Measurements from ENCODE around the gene TMEM52. TPM values are rescaled to one million over a fixed set of nuclear protein-coding genes. Genes with fewer than 3 reads are reported as not detected.

TMEM52 gene
- total RNA-seq, 3 donors from 2014 or later (not counting 1 experiment from before 2014, with no cell fraction given) = 0.41 TPM; not detected in 2

DNA sequence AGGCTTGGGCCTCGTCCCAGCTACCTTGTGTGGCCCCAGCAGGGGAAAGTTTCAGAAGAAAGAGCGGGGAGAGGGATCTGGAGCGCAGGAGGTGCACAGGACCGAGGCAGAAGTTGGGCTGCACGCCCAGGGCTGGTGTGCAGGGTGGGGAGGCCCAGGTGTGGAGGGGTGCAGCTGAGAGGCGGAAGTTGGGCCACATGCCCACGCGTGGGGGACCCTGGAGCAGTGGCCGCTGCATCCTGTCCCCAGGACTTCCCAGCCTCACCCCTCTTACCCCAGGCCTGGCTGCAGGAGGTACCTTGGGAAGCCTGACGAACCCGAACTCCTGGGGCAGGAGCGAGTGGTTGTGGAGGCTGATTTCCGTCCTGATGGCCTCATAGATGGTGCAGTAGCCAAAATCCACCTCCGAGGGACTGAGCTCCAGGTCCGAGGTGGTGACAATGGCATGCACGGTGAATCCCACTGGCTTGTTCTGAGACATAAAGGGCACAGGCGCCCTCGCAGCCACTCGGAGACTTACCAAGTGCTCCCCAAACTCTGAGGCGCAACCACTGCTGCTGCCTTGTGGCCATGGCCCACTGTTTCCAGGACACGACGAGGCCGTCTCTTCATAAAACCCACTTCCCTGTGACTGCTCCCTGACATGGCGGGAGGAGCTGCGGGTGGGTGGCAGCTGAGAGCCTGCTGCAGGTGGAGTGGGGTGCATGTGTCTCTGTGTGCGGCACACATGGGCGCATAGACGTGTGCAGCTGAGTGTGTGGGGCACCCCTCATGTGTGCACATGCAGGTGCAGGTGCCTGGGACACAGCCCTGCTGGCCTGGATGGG is 20.4 kb upstream of the TMEM52 start:
- Histone ChIP-seq H3K4me1 (ENCODE audit: control insufficient read depth, insufficient read depth, low read length) (peaks cover 10% of the 10 kb centered on the region), H3K27me3 (ENCODE audit: control insufficient read depth, insufficient read depth, low read length) (peaks cover 2% of the 10 kb centered on the region), H3K4me3 (ENCODE audit: low read length) (no peak overlapping the region), H3K36me3 (ENCODE audit: control insufficient read depth, insufficient read depth, low read length) (no peaks in the 10 kb centered on the region), H3K9me3 (ENCODE audit: control insufficient read depth, insufficient read depth, low read length) (no peaks in the 10 kb centered on the region), H3K27ac (ENCODE audit: low read length) (no peak overlapping the region)
- ATAC-seq (peak in 1 of 3 donors; percentile 3), DNase-seq (no peak)
- Mint-ChIP-seq H3K36me3 (no peaks in the 10 kb centered on the region), H3K4me3 (no peak overlapping the region), H3K27ac (no peak overlapping the region), H3K4me1 (peaks cover 0 to 8% of the 10 kb centered on the region in 2 donors), H3K27me3 (ENCODE audit: low read depth in 2 of 2) (peaks cover 0 to 3% of the 10 kb centered on the region in 2 donors), H3K9me3 (no peaks in the 10 kb centered on the region)
- intact Hi-C loops (cut with micrococcal nuclease) = loop anchor here (5.0 to 10.0 kb wide), 2 partner anchors 108 to 445 kb away; no protein-coding TSS in a partner anchor
- 89% methylated on average over 25 of the region's 28 CpGs for WGBS (ENCODE audit: insufficient coverage)
- TF ChIP-seq, protein P1, sequence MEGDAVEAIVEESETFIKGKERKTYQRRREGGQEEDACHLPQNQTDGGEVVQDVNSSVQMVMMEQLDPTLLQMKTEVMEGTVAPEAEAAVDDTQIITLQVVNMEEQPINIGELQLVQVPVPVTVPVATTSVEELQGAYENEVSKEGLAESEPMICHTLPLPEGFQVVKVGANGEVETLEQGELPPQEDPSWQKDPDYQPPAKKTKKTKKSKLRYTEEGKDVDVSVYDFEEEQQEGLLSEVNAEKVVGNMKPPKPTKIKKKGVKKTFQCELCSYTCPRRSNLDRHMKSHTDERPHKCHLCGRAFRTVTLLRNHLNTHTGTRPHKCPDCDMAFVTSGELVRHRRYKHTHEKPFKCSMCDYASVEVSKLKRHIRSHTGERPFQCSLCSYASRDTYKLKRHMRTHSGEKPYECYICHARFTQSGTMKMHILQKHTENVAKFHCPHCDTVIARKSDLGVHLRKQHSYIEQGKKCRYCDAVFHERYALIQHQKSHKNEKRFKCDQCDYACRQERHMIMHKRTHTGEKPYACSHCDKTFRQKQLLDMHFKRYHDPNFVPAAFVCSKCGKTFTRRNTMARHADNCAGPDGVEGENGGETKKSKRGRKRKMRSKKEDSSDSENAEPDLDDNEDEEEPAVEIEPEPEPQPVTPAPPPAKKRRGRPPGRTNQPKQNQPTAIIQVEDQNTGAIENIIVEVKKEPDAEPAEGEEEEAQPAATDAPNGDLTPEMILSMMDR (IDR thresholded peaks at IDR 0.05) = no peak

DNA sequence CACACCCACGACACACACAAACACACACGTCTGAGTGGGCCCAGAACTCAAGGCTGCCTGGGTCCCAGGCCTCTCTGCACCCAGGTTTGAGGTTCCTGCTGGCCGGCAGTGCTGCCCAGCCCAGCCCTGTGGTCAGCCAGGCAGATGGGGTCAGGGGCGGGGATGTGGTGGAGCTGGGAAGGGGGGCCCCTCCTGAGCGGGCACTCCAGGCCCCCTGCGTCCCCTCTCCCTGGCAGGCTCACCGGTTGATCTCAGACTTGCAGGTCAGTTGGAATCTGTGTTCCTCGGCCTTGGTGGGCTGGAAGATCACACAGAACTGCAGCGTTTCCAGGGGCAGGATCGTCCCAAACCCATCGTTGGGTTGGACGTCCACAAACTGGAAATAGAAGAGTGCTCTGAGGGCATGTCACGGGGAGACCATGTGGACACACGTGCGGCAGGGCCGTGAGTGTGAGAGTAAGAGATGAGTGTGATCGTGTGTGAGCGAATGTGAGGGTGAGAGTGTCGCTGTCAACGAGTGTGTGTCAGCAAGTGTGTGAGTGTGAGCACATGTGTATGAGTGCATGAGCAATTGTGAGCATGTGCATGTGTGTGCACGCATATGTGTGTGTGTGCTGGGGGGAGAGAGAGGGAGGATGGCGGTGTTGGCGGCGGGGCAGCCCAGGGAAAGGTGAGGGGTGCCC is 19.7 kb upstream of the TMEM52 start:
- Histone ChIP-seq H3K27me3 (ENCODE audit: control insufficient read depth, insufficient read depth, low read length) (no peaks in the 10 kb centered on the region), H3K4me1 (ENCODE audit: control insufficient read depth, insufficient read depth, low read length) (peaks cover 3% of the 10 kb centered on the region), H3K36me3 (ENCODE audit: control insufficient read depth, insufficient read depth, low read length) (no peaks in the 10 kb centered on the region), H3K4me3 (ENCODE audit: low read length) (no peak overlapping the region), H3K9me3 (ENCODE audit: control insufficient read depth, insufficient read depth, low read length) (no peaks in the 10 kb centered on the region), H3K27ac (ENCODE audit: low read length) (no peak overlapping the region)
- ATAC-seq = peak in 1 of 3 donors; percentile 26
- intact Hi-C loops (cut with micrococcal nuclease) = no loop called here
- Mint-ChIP-seq H3K27me3 (ENCODE audit: low read depth in 2 of 2) (peaks cover 0 to 6% of the 10 kb centered on the region in 2 donors), H3K36me3 (no peaks in the 10 kb centered on the region), H3K4me3 (no peak overlapping the region), H3K27ac (no peak overlapping the region), H3K4me1 (peaks cover 0 to 1% of the 10 kb centered on the region in 2 donors), H3K9me3 (no peaks in the 10 kb centered on the region)
- 87% methylated on average over 24 of the region's 24 CpGs for WGBS (ENCODE audit: insufficient coverage)
- TF ChIP-seq, protein P1 (IDR thresholded peaks at IDR 0.05) = no peak
- no peak for DNase-seq

DNA sequence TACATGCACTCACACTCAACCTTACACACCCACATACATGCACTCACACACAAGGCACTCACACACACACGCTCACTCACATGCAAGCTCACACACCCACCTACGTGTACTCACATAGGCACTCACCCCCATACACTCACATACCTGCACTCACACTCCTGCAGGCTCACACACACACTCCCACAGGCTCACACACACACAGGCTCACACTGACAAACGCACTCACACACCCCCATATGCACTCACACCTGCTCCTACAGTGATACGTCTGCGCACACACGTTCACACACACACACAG is 19.1 kb upstream of the TMEM52 start:
- no peaks in the 10 kb centered on the region for H3K36me3 ChIP-seq (ENCODE audit: control insufficient read depth, insufficient read depth, low read length)
- H3K9me3 ChIP-seq (ENCODE audit: control insufficient read depth, insufficient read depth, low read length) = no peaks in the 10 kb centered on the region
- Mint-ChIP-seq H3K36me3 (no peaks in the 10 kb centered on the region), H3K4me3 (no peak overlapping the region), H3K27ac (no peak overlapping the region), H3K27me3 (ENCODE audit: low read depth in 2 of 2) (peaks cover 0 to 6% of the 10 kb centered on the region in 2 donors), H3K4me1 (no peaks in the 10 kb centered on the region), H3K9me3 (no peaks in the 10 kb centered on the region)
- no peaks in the 10 kb centered on the region for H3K4me1 ChIP-seq (ENCODE audit: control insufficient read depth, insufficient read depth, low read length)
- H3K4me3 ChIP-seq (ENCODE audit: low read length) = no peak overlapping the region
- WGBS (ENCODE audit: insufficient coverage) = 74% methylated on average over 6 of the region's 6 CpGs
- no peak for DNase-seq
- intact Hi-C loops (cut with micrococcal nuclease) = no loop called here
- TF ChIP-seq, protein P1 (IDR thresholded peaks at IDR 0.05) = no peak
- ATAC-seq = peak in 1 of 3 donors; percentile 12
- H3K27me3 ChIP-seq (ENCODE audit: control insufficient read depth, insufficient read depth, low read length) = no peaks in the 10 kb centered on the region
- H3K27ac ChIP-seq (ENCODE audit: low read length) = no peak overlapping the region

Data from natural killer cell (primary cell).